Common myeloid progenitor, CD34-positive (primary cell): ENCODE data around the gene MLLT10.

Experiments
- CTCF ChIA-PET: fragments of 350-600 bp; sonication (Branson Sonifier 250); formaldehyde crosslinking; loops from one replicate; lab custom pipeline; 2021; ENCODE audit warnings: antibody characterized with exemption; lab: Charles Lee
- POLR2A ChIA-PET: fragments of 350-600 bp; sonication (Branson Sonifier 250); formaldehyde crosslinking; loops from one replicate; lab custom pipeline; 2021; ENCODE audit warnings: antibody characterized with exemption; lab: Charles Lee
- DNase-seq, 3 donors: peaks; one replicate each; pipeline versions ENCODE4 v3.0.0 to v3.0.0-alpha.2; 2013
- H3K27ac ChIP-seq, 2 experiments: 1 replicate in 1 of 2; 2 replicates in 1 of 2; pipeline ENCODE4 v1.7.0; 2013; ENCODE audit warnings: inconsistent platforms in 2 of 2, low read length in 2 of 2, mild to moderate bottlenecking in 2 of 2, low read depth in 1 of 2, moderate library complexity in 1 of 2; ENCODE audit not compliant: severe bottlenecking in 2 of 2, insufficient read depth in 1 of 2, poor library complexity in 1 of 2
- H3K27me3 ChIP-seq, 5 experiments: replicated peaks in 2 of 5; 1 replicate in 3 of 5; 2 replicates in 2 of 5; pipeline versions ENCODE4 v1.6.1 to v1.7.0; 2013; ENCODE audit warnings: low read length in 4 of 5, mild to moderate bottlenecking in 2 of 5, moderate library complexity in 2 of 5, inconsistent platforms in 1 of 5; ENCODE audit not compliant: insufficient read depth in 5 of 5, control insufficient read depth in 4 of 5
- H3K36me3 ChIP-seq, 4 experiments: 1 replicate in 2 of 4; 2 replicates in 2 of 4; pipeline versions ENCODE4 v1.6.1 to v1.7.0; 2013; ENCODE audit warnings: low read length in 3 of 4, control low read depth in 1 of 4, mild to moderate bottlenecking in 1 of 4; ENCODE audit not compliant: control insufficient read depth in 4 of 4, insufficient read depth in 4 of 4
- H3K4me1 ChIP-seq, 4 experiments: 1 replicate in 3 of 4; 2 replicates in 1 of 4; pipeline versions ENCODE4 v1.6.1 to v1.7.1; 2013; ENCODE audit warnings: low read length in 3 of 4, mild to moderate bottlenecking in 3 of 4, control low read depth in 1 of 4, inconsistent platforms in 1 of 4, moderate library complexity in 1 of 4; ENCODE audit not compliant: control insufficient read depth in 4 of 4, insufficient read depth in 4 of 4; ENCODE audit errors: control extremely low read depth in 1 of 4
- H3K4me3 ChIP-seq, 7 experiments: 1 replicate in 4 of 7; 2 replicates in 3 of 7; pipeline versions ENCODE4 v1.5.1 to v1.7.0; 2013; ENCODE audit warnings: mild to moderate bottlenecking in 7 of 7, low read length in 6 of 7, moderate library complexity in 6 of 7, inconsistent platforms in 2 of 7, low read depth in 2 of 7, control low read depth in 1 of 7; ENCODE audit not compliant: insufficient read depth in 4 of 7, control insufficient read depth in 1 of 7; ENCODE audit errors: extremely low read depth in 1 of 7
- H3K9me3 ChIP-seq, 5 experiments: 1 replicate in 4 of 5; 2 replicates in 1 of 5; pipeline versions ENCODE4 v1.6.1 to v1.7.1; 2013; ENCODE audit warnings: low read length in 4 of 5, mild to moderate bottlenecking in 2 of 5, inconsistent platforms in 1 of 5, low read depth in 1 of 5, moderate library complexity in 1 of 5; ENCODE audit not compliant: control insufficient read depth in 4 of 5, insufficient read depth in 2 of 5; ENCODE audit errors: control extremely low read depth in 1 of 5
- WGBS: methylation state at CpG from one replicate; pipeline ENCODE4 v1.1.5; 2013; ENCODE audit not compliant: insufficient coverage; 5-methylcytosine and 5-hydroxymethylcytosine counted together

Gene MLLT10

DNA sequence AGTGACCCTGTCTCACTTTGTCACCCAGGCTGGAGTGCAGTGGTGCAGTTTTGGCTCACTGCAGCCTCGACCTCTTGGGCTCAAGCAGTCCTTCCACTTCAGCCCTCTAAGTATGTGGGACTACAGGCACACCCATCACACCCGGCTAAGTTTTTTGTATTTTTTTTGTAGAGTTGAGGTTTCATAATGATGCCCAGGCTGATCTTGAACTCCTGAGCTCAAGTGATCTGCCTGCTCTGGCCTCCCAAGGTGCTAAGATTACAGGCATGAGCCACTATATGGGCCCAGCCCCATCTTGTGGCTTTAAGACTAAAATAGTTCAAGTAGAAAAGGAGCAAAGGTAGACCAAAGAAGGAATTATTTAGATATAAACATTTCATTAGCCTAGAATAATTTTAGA lies 65.5 kb downstream of the MLLT10 start:
- Histone ChIP-seq H3K27ac (no peak overlapping the region), H3K36me3 (peaks cover 0 to 16% (median 3%) of the 10 kb centered on the region in 4 experiments), H3K4me3 (no peak overlapping the region), H3K9me3 (no peaks in the 10 kb centered on the region), H3K4me1 (peaks cover 0 to 3% (median under 1%) of the 10 kb centered on the region in 4 experiments), H3K27me3 (no peaks in the 10 kb centered on the region)
- no CpG with 5 or more reads among the region's 2 CpGs for WGBS
- DNase-seq: peak in 2 of 3 donors; percentile 14 to 16
- POLR2A ChIA-PET: no interaction called here
- CTCF ChIA-PET: no interaction called here

DNA sequence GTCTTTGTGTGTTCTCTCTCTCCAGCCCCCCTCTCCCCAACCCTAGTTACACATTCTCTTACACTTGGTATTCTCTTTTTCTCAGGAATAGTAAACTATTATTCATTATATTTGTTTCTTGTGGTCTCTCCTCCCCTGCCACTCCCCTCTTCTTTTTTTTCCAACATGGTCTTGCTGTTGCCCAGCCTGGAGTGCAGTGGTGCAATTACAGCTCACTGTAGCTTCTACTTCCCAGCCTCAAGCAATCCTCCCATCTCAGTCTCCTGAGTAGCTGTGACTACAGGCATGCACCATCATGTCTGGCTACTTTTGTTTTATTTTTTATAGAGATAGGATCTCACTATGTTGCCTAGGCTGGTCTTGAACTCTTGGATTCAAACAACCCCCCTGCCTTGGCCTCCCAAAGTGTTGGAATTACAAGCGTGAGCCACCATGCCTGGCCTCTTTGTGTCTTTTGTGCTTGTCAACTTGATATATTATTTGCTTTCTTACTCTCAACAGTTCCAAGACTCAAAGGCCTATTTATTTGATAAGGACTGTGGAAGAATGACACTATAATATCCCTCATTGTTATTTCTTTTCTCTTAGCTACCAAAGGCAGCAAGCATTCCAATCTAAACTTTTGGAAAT lies 66.9 kb downstream of the MLLT10 start:
- no peak for DNase-seq
- ChIA-PET POLR2A (no interaction called here), CTCF (interaction anchor here (0.8 kb wide), 1 partner anchor 14 kb away, joined by 3 read pairs; no protein-coding TSS in a partner anchor)
- H3K4me3 ChIP-seq: no peak overlapping the region
- H3K27ac ChIP-seq: no peak overlapping the region
- no peaks in the 10 kb centered on the region for H3K9me3 ChIP-seq
- no CpG with 5 or more reads among the region's 1 CpG for WGBS
- H3K27me3 ChIP-seq: no peaks in the 10 kb centered on the region
- H3K36me3 ChIP-seq: peaks cover 0 to 23% (median 4%) of the 10 kb centered on the region in 4 experiments
- H3K4me1 ChIP-seq: peaks cover 0 to 6% (median 1%) of the 10 kb centered on the region in 4 experiments

DNA sequence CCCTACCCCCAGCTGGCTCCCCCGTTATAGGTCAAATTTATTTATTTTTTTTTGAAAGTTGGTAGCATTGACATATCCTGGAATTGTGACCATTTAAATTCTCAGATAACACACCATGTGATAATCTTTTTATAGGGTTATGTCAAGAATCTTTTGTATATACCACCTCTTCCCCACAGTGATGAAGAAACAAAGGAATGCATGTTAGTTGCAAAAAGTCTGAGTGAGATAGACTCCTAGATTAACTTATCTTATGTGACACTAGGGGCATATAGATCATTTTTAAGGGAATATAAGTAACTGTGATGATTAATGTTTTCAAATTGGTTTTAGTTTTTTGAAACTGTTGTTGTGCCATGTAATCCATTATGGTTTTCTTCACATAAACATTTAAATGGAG lies 68.3 kb downstream of the MLLT10 start:
- DNase-seq: no peak
- no peaks in the 10 kb centered on the region for H3K27me3 ChIP-seq
- peaks cover 0 to 27% (median 13%) of the 10 kb centered on the region in 4 experiments for H3K36me3 ChIP-seq
- H3K27ac ChIP-seq: no peak overlapping the region
- no peak overlapping the region for H3K4me3 ChIP-seq
- WGBS: no CpG with 5 or more reads among the region's 1 CpG
- H3K4me1 ChIP-seq: peaks cover 0 to 6% (median 1%) of the 10 kb centered on the region in 4 experiments
- ChIA-PET POLR2A (no interaction called here), CTCF (interaction anchor here (0.9 kb wide), 1 partner anchor 9 kb away, joined by 3 read pairs; no protein-coding TSS in a partner anchor)
- H3K9me3 ChIP-seq: peaks cover 0 to under 1% (median 0%) of the 10 kb centered on the region in 5 experiments

DNA sequence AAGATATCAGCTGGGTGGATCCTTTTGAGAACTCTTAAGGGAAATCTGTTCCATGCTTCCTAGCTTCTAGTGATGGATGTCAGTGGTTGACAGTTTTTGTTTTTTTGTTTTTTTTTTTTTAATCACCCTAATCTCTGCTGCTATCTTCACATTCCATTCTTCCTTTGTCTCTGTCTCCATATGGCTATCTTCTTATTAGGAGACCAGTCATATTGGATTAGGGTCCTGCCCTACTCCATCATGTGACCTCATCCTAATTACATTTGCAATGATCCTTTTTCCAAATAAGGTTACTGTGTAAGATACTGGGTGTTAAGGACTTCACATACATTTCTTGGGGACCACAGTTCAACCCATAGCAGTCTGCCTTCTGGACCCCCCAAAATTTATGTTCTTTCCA lies 69.7 kb downstream of the MLLT10 start:
- no peak overlapping the region for H3K27ac ChIP-seq
- no peak for DNase-seq
- H3K36me3 ChIP-seq: peaks cover 0 to 33% (median 19%) of the 10 kb centered on the region in 4 experiments
- peaks cover 0 to 6% (median 1%) of the 10 kb centered on the region in 4 experiments for H3K4me1 ChIP-seq
- CTCF ChIA-PET: no interaction called here
- H3K9me3 ChIP-seq: peaks cover 0 to 5% (median 2%) of the 10 kb centered on the region in 5 experiments
- H3K4me3 ChIP-seq: no peak overlapping the region
- POLR2A ChIA-PET: no interaction called here
- H3K27me3 ChIP-seq: no peaks in the 10 kb centered on the region

DNA sequence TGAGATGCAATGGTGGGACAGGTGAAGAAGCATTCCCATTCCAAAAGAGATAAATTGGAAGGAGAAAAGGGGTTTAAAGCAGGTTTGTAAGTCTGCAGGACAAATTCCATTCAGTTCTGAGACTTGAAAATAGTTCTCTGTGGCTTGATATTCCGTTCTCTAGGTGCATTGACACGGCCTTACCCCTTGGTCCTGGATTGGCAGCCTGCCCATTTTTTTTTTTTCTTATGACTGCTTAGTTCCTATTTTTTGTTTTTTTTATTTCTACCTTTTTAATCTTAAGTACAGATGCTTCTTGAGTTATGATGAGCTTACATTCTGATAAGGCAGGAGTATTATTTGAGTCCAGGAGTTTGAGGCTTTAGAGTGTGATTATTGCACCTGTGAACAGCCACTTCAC lies 70.6 kb downstream of the MLLT10 start:
- POLR2A ChIA-PET: interaction anchor here (0.6 kb wide), 1 partner anchor 11 kb away, joined by 3 read pairs; no protein-coding TSS in a partner anchor
- CTCF ChIA-PET: no interaction called here
- no CpG with 5 or more reads among the region's 2 CpGs for WGBS
- H3K27ac ChIP-seq: no peak overlapping the region
- H3K4me1 ChIP-seq: peaks cover 0 to 6% (median 1%) of the 10 kb centered on the region in 4 experiments
- no peak overlapping the region for H3K4me3 ChIP-seq
- peaks cover 3 to 37% (median 25%) of the 10 kb centered on the region in 4 experiments for H3K36me3 ChIP-seq
- DNase-seq: peak; percentile 66 to 91 (median 86)
- no peaks in the 10 kb centered on the region for H3K27me3 ChIP-seq
- H3K9me3 ChIP-seq: peaks cover 0 to 10% (median 2%) of the 10 kb centered on the region in 5 experiments

DNA sequence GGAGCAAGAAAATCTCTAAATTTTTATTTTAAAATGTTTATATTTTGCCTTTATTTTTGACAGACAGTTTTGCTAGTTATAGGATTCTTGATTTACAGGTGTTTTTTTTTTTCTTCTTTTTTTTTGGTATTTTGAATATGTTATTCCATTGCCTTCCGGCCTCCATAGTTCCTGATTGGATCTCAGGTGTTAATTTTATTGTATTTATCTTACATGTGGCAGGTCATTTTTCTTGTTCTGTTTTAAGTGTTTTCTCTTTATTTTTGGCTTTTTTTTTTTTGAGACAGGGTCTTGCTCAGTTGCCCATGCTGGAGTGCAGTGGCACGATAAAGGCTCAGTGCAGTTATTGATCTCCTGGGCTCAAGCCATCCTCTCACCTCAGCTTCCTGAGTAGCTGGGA lies 73.9 kb downstream of the MLLT10 start:
- no CpG with 5 or more reads among the region's 2 CpGs for WGBS
- Histone ChIP-seq H3K27ac (no peak overlapping the region), H3K27me3 (no peaks in the 10 kb centered on the region), H3K4me3 (no peak overlapping the region), H3K9me3 (peaks cover 0 to 10% (median 2%) of the 10 kb centered on the region in 5 experiments), H3K4me1 (peaks cover 0 to 6% (median 1%) of the 10 kb centered on the region in 4 experiments), H3K36me3 (peaks cover 6 to 47% (median 32%) of the 10 kb centered on the region in 4 experiments)
- CTCF ChIA-PET: interaction anchor here (0.8 kb wide), 1 partner anchor 11 kb away, joined by 3 read pairs; no protein-coding TSS in a partner anchor
- POLR2A ChIA-PET: no interaction called here
- no peak for DNase-seq

DNA sequence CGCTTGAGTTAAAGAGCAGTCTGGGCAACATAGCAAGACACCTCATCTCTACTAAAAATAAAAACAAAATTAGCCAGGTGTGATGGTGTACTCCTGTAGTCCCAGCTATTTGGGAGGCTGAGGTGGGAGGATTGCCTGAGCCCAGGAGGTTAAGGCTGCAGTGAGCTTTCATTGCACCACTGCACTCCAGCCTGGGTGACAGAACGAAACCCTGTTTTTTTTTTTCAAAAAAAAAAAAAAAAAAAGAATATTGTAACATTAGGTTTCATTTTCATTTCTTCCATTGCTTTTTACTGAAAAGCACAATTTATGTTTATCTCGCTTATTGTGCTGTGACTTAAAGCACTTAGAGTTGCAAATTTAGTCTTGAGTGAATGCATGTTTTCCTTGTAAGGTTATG lies 80.0 kb downstream of the MLLT10 start:
- H3K27me3 ChIP-seq: no peaks in the 10 kb centered on the region
- 100% methylated on average over 2 of the region's 3 CpGs for WGBS
- ChIA-PET POLR2A (no interaction called here), CTCF (interaction anchor here (1.7 kb wide), 1 partner anchor 23 kb away, joined by 3 read pairs; no protein-coding TSS in a partner anchor)
- H3K36me3 ChIP-seq: peaks cover 7 to 21% (median 13%) of the 10 kb centered on the region in 4 experiments
- DNase-seq: no peak
- H3K4me3 ChIP-seq: no peak overlapping the region
- no peaks in the 10 kb centered on the region for H3K4me1 ChIP-seq
- peaks cover 0 to 2% (median 0%) of the 10 kb centered on the region in 5 experiments for H3K9me3 ChIP-seq
- peak overlapping the region in 1 of 2 experiments; percentile 14 for H3K27ac ChIP-seq
